CD14-positive monocyte (primary cell): ENCODE results near the gene CDK6. TPM values are rescaled to one million over a fixed set of nuclear protein-coding genes. Genes with fewer than 3 reads are reported as not detected.

Experiments used
- DNase-seq, 3 donors: peaks; one replicate each; pipeline ENCODE4 v3.0.0-alpha.2; 2011 to 2022
- H2AFZ ChIP-seq: 2 replicates; pipeline ENCODE4 v1.6.0; 2012; ENCODE audit warnings: mild to moderate bottlenecking, low read depth, low read length, inconsistent platforms; ENCODE audit not compliant: insufficient read depth, poor library complexity, severe bottlenecking
- H3K27ac ChIP-seq, 2 donors: 1 replicate in 1 of 2; 2 replicates in 1 of 2; pipeline ENCODE4 v1.5.1; 2012 to 2013; ENCODE audit warnings: low read length in 2 of 2, control low read depth in 1 of 2, inconsistent platforms in 1 of 2, low read depth in 1 of 2, mild to moderate bottlenecking in 1 of 2
- H3K27me3 ChIP-seq, 2 donors: one replicate each; pipeline versions ENCODE4 v1.6.0 to v1.6.1; 2011 to 2013; ENCODE audit warnings: low read length in 2 of 2; ENCODE audit not compliant: control insufficient read depth in 2 of 2, insufficient read depth in 2 of 2
- H3K36me3 ChIP-seq, 2 donors: replicated peaks in 1 of 2; 1 replicate in 1 of 2; 2 replicates in 1 of 2; pipeline versions ENCODE4 v1.5.1 to v1.6.1; 2012 to 2013; ENCODE audit warnings: low read length in 2 of 2, control low read depth in 1 of 2, inconsistent platforms in 1 of 2, mild to moderate bottlenecking in 1 of 2; ENCODE audit not compliant: insufficient read depth in 2 of 2, control insufficient read depth in 1 of 2
- H3K4me1 ChIP-seq, 2 donors: 1 replicate in 1 of 2; 2 replicates in 1 of 2; pipeline versions ENCODE4 v1.5.1 to v1.6.1; 2012 to 2013; ENCODE audit warnings: low read length in 2 of 2, control low read depth in 1 of 2, inconsistent platforms in 1 of 2, mild to moderate bottlenecking in 1 of 2, moderate library complexity in 1 of 2; ENCODE audit not compliant: insufficient read depth in 2 of 2, control insufficient read depth in 1 of 2
- H3K4me2 ChIP-seq: replicated peaks from 2 replicates; pipeline ENCODE3; 2012; ENCODE audit warnings: low read length, moderate library complexity, mild to moderate bottlenecking; ENCODE audit not compliant: poor library complexity, severe bottlenecking; ENCODE audit errors: extremely low read depth
- H3K4me3 ChIP-seq, 3 experiments: fragments of 200-600 bp in 1 of 3; sonication (generic) in 1 of 3; replicated peaks in 1 of 3; 1 replicate in 2 of 3; 2 replicates in 1 of 3; pipeline ENCODE4 v1.5.1; 2011 to 2013; ENCODE audit warnings: low read length in 3 of 3, mild to moderate bottlenecking in 3 of 3, control low read depth in 2 of 3, low read depth in 2 of 3, inconsistent platforms in 1 of 3, moderate library complexity in 1 of 3
- H3K79me2 ChIP-seq: 2 replicates; pipeline ENCODE4 v1.6.0; 2012; ENCODE audit warnings: mild to moderate bottlenecking, control low read depth, inconsistent platforms, low read length, moderate library complexity; ENCODE audit not compliant: insufficient read depth
- H3K9ac ChIP-seq: 2 replicates; pipeline ENCODE4 v1.6.0; 2017; ENCODE audit warnings: low read length, mild to moderate bottlenecking; ENCODE audit not compliant: insufficient read depth, poor library complexity, severe bottlenecking
- H3K9me3 ChIP-seq, 2 donors: replicated peaks in 1 of 2; 1 replicate in 1 of 2; 2 replicates in 1 of 2; pipeline versions ENCODE4 v1.5.1 to v1.6.1; 2012 to 2013; ENCODE audit warnings: low read length in 2 of 2, control low read depth in 1 of 2; ENCODE audit not compliant: control insufficient read depth in 1 of 2, insufficient read depth in 1 of 2
- H4K20me1 ChIP-seq: 2 replicates; pipeline ENCODE4 v1.6.0; 2012; ENCODE audit warnings: mild to moderate bottlenecking, low read length, control low read depth, moderate library complexity; ENCODE audit not compliant: insufficient read depth
- H3K27ac Mint-ChIP-seq, 7 donors: one replicate each; pipeline ENCODE4 v1.8.0; 2020; ENCODE audit warnings: mild to moderate bottlenecking in 7 of 7, mixed read lengths in 7 of 7, moderate library complexity in 6 of 7, inconsistent platforms in 2 of 7
- H3K27me3 Mint-ChIP-seq, 3 donors: one replicate each; pipeline ENCODE4 v1.8.0; 2021 to 2022; ENCODE audit warnings: low read depth in 3 of 3, mild to moderate bottlenecking in 3 of 3, mixed read lengths in 3 of 3, moderate library complexity in 3 of 3, inconsistent platforms in 1 of 3
- H3K36me3 Mint-ChIP-seq, 2 donors: one replicate each; pipeline ENCODE4 v1.8.0; 2020; ENCODE audit warnings: mixed read lengths in 2 of 2, inconsistent platforms in 1 of 2, mild to moderate bottlenecking in 1 of 2
- H3K4me1 Mint-ChIP-seq: one replicate; pipeline ENCODE4 v1.8.0; 2020; ENCODE audit warnings: mild to moderate bottlenecking, mixed read lengths
- H3K4me3 Mint-ChIP-seq, 2 donors: one replicate each; pipeline ENCODE4 v1.8.0; 2020; ENCODE audit warnings: mild to moderate bottlenecking in 2 of 2, mixed read lengths in 2 of 2, moderate library complexity in 1 of 2
- H3K9me3 Mint-ChIP-seq, 7 donors: one replicate each; pipeline ENCODE4 v1.8.0; 2020 to 2022; ENCODE audit warnings: mixed read lengths in 7 of 7, mild to moderate bottlenecking in 6 of 7, moderate library complexity in 6 of 7, inconsistent platforms in 2 of 7
- CTCF ChIP-seq: fragments of 200-600 bp; IDR thresholded peaks from one replicate; pipeline ENCODE4 v1.8.0; 2022; ENCODE audit warnings: antibody characterized with exemption, mild to moderate bottlenecking
- WGBS: methylation state at CpG from one replicate; pipeline ENCODE4 v1.1.5; 2013; ENCODE audit warnings: missing lambda C conversion rate; ENCODE audit not compliant: insufficient coverage; 5-methylcytosine and 5-hydroxymethylcytosine counted together
- intact Hi-C, 2 donors: fragments of 100-400 bp; cut with micrococcal nuclease; formaldehyde crosslinking; loops; one replicate each; pipeline versions ENCODE4 v1.15.0 to v1.15.1; 2023
- polyA plus RNA-seq, 3 donors: library from polyadenylated mRNA; depleted of rRNA in 1 of 3; unstranded in 2 of 3; stranded (reverse) in 1 of 3; fragments of 300-500 nt in 2 of 3; fragments of >200 nt in 1 of 3; fragmentation: Illumina TruSeq in 2 of 3; gene quantifications; 1 replicate in 2 of 3; 2 replicates in 1 of 3; pipeline ENCODE4 v1.2.3, GENCODE V29; 2012 to 2021

Gene CDK6
- polyA plus RNA-seq, 3 donors = 3.4 to 4.3 (median 3.8) TPM

GRCh38 chr7:92598310-92598981 is 237.9 kb downstream of the CDK6 start:
- Mint-ChIP-seq H3K27me3 (peaks cover 2 to 5% (median 4%) of the 10 kb centered on the region in 3 donors), H3K4me3 (no peak overlapping the region), H3K4me1 (no peaks in the 10 kb centered on the region), H3K9me3 (no peaks in the 10 kb centered on the region), H3K27ac (no peak overlapping the region), H3K36me3 (no peaks in the 10 kb centered on the region)
- Histone ChIP-seq H3K4me3 (no peak overlapping the region), H2AFZ (no peak overlapping the region), H3K27me3 (no peaks in the 10 kb centered on the region), H3K27ac (no peak overlapping the region), H3K79me2 (no peaks in the 10 kb centered on the region), H3K36me3 (no peaks in the 10 kb centered on the region), H3K4me1 (no peaks in the 10 kb centered on the region), H3K4me2 (no peak overlapping the region), H4K20me1 (no peaks in the 10 kb centered on the region), H3K9me3 (no peaks in the 10 kb centered on the region), H3K9ac (no peak overlapping the region)
- TF ChIP-seq CTCF = no peak
- intact Hi-C loops = no loop called here
- no peak for DNase-seq
- 55% methylated on average over 1 of the region's 1 CpG for WGBS

GRCh38 chr7:92595281-92595680 is 241.1 kb downstream of the CDK6 start:
- no peak overlapping the region for H3K4me2 ChIP-seq
- H3K9me3 ChIP-seq = no peaks in the 10 kb centered on the region
- DNase-seq = no peak
- Mint-ChIP-seq H3K27ac (no peak overlapping the region), H3K27me3 (peaks cover 4 to 12% (median 9%) of the 10 kb centered on the region in 3 donors), H3K4me1 (peaks cover 7% of the 10 kb centered on the region), H3K36me3 (no peaks in the 10 kb centered on the region), H3K4me3 (no peak overlapping the region), H3K9me3 (no peaks in the 10 kb centered on the region)
- H3K27me3 ChIP-seq = peaks cover 0 to 2% of the 10 kb centered on the region in 2 donors
- no peak overlapping the region for H2AFZ ChIP-seq
- H3K4me1 ChIP-seq = peaks cover 6 to 7% of the 10 kb centered on the region in 2 donors
- no peak overlapping the region for H3K27ac ChIP-seq
- intact Hi-C loops = no loop called here
- no CpG with 5 or more reads among the region's 4 CpGs for WGBS
- H3K9ac ChIP-seq = no peak overlapping the region
- no peaks in the 10 kb centered on the region for H3K79me2 ChIP-seq
- H3K4me3 ChIP-seq = no peak overlapping the region
- TF ChIP-seq CTCF = no peak
- H4K20me1 ChIP-seq = no peaks in the 10 kb centered on the region
- H3K36me3 ChIP-seq = no peaks in the 10 kb centered on the region
